ENCODE data around the gene WBP2.

DNA sequence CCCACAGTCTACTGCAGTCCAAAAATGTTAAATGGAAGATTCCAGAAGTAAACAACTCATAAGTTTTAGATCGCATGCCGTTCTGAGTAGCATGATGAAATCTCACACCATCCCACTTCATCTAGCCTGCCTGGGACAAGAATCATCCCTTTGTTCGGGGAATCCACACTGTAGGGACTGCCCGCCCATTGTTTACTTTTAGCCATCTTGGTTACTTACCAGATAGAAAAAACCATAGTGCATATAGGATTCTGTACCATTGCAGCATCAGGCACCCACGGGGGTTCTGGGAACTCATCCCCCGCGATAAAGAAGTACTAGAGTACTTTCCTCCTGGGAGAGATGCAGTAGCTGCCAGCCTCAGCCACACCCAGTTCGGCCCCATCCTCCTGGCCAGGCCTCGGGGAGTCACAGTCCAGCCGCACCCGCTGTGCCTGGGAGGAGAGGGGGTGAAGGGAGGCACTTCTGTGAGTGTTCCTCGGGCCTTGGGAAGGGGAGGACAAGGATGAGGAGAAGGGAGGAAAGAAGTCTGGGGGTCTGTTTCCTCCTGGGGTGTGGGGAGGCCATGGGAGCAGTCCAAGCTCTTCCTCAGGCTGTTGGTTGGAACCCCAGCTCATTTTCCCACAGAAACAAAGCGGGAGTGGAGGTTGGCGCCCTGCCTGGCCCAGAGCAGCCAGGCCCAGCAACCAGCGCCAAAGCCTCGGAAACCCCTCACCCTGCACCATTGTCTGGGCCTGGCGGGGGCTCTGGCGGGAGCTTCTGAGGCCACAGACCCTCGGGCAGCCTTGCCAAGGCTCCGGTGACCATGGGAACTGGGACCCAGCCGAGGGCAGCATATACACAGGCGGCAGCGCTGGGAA, 14.4 kb upstream of the WBP2 start:
- TF ChIP-seq CTCF (IDR thresholded peaks at IDR 0.05), result no peak
- TF ChIP-seq POLR2A (IDR thresholded peaks at IDR 0.05), result no peak

Data from thyroid gland (tissue), 4 donors.